ENCODE data around the gene RGS21.

RGS21 gene

GRCh38 chr1:192379554-192379953, 62.8 kb downstream of the RGS21 start:
- DNase-seq, result no peak

GRCh38 chr1:192382758-192383157, 66.0 kb downstream of the RGS21 start:
- no peak for DNase-seq

- DNase-seq, result no peak
Measured at GRCh38 chr1:192386051-192386650, 69.4 kb downstream of the RGS21 start.

- no peak for DNase-seq
Measured at GRCh38 chr1:192395211-192395610, 78.4 kb downstream of the RGS21 start.

- no peak for DNase-seq
Measured at GRCh38 chr1:192395895-192396294, 79.1 kb downstream of the RGS21 start.

GRCh38 chr1:192399161-192399560, 82.4 kb downstream of the RGS21 start:
- DNase-seq, result no peak

GRCh38 chr1:192401825-192402224, 85.0 kb downstream of the RGS21 start:
- no peak for DNase-seq

- DNase-seq, result no peak
Measured at GRCh38 chr1:192402571-192402970, 85.8 kb downstream of the RGS21 start.

GRCh38 chr1:192407206-192407605, 90.4 kb downstream of the RGS21 start:
- no peak for DNase-seq

Measured in suppressor macrophage (primary cell).